ENCODE measurements around the gene RAD51B. TPM values are rescaled to one million over a fixed set of nuclear protein-coding genes. Genes with fewer than 3 reads are reported as not detected.

Gene RAD51B
- total RNA-seq, 1 experiment from 2014 or later: 29.9 TPM

DNA sequence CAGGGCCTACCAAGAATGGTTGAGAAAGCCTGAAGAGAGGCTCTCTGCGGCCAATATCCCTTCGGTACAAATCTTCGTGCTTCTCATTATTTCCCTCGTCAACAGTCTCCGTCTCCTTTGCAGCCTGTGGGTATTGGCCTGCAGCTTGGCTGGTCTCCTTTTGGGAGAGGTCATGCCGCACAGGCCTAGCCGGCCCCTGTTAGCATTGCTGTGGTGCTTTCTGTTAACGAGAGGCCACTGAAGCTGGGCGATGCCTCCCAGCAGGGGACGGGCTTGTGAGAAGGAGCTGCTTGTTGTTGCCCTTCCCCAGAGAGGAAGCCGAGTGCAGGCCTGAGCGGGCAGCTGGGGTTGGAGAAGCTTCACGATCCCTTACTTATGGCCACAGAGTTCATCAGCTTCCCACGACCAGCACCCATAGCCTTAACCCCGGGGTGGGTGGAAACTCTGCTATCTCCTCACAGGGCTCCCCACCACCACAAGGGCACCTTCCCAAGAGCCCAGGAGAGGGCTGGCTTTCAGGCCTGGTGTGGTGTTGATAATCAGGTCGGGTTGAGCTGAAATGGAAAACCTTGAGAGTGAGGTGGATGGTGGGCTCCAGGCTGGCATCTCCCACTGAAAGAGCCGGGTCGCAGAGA is 744.7 kb downstream of the RAD51B start:
- peaks cover 69% of the 10 kb centered on the region for H3F3A ChIP-seq (ENCODE audit: insufficient read depth, low read depth)
- H3K9me2 ChIP-seq (ENCODE audit: insufficient read depth): no peaks in the 10 kb centered on the region; the same call in 1 of the 2 replicates
- H3K4me2 ChIP-seq: peak overlapping the region; percentile 93
- H3K9me3 ChIP-seq (ENCODE audit: insufficient read depth, low read depth): no peaks in the 10 kb centered on the region
- H2AFZ ChIP-seq: no peak overlapping the region
- no peaks in the 10 kb centered on the region for H3K27me3 ChIP-seq (ENCODE audit: insufficient read depth, low read depth)
- peak in 1 of 2 experiments; percentile 71 for DNase-seq
- CTCF ChIA-PET: no interaction called here
- peaks cover 88% of the 10 kb centered on the region for H3K79me2 ChIP-seq (ENCODE audit: low read depth)
- peak overlapping the region; percentile 64 for H3K4me3 ChIP-seq
- intact Hi-C loops (cut with micrococcal nuclease; ENCODE audit: unreplicated experiment): no loop called here
- TF ChIP-seq CTCF (conservative IDR thresholded peaks at IDR 0.05) (peak; percentile 18; the same call in 1 of the 2 replicates), EZH2 (IDR thresholded peaks at IDR 0.05; ENCODE audit: low read depth) (no peak)
- POLR2A ChIA-PET (ENCODE audit: unreplicated experiment): no interaction called here
- peaks cover 33% of the 10 kb centered on the region for H3K36me3 ChIP-seq (ENCODE audit: low read depth)
- H3K4me1 ChIP-seq (replicated peaks; ENCODE audit: insufficient read depth): peaks cover 79% of the 10 kb centered on the region
- no TSS peak for BruUV-seq (replicated peaks)
- H3K27ac ChIP-seq: peak overlapping the region; percentile 96
- no peaks in the 10 kb centered on the region for H4K20me1 ChIP-seq (ENCODE audit: insufficient read depth)

DNA sequence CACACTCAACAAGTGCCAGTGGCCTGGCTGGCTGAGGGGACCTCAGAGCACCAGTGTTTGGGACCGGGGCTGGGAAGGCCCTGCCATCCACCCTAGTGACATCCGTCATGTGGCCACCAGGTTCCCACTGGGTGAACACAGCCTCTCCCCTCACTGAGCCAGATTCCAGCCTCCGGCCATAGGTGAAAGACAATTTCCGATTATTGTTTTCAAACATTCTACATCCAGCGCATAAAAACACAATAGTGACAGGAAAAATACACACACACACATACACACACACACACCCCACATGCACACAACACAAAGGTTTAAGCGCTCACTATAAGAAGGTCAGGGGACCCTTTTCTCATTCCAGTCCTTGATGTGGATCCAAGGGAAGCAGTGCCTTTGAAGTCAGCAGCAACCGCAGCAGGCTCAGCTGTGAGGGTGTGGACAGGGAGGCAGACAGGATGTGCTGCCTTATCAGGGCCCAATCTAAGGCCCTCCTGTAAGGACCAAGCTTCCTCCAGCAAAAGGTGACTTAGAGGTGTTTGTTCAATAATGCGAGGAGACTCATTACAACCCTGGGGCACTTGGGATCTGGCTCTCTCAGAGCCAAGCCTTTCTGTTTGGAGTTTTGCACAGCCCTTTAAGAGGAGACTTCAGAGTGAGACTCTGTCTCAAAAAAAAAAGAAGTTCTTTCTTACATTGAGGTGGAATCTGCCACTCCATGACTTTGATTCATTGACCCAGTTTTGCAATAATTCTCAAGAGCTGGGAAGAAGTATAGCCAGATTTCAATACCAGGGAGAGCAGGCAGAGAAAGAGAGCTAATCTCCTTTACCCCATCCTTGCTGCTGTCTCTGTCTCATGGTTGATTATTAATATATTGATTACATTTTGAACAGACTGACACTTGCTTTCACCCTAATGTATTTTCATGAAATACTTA is 745.5 kb downstream of the RAD51B start:
- Histone ChIP-seq H3K27ac (peak overlapping the region; percentile 96), H3K27me3 (ENCODE audit: insufficient read depth, low read depth) (no peaks in the 10 kb centered on the region), H3K9me2 (ENCODE audit: insufficient read depth) (no peaks in the 10 kb centered on the region; the same call in 1 of the 2 replicates), H4K20me1 (ENCODE audit: insufficient read depth) (no peaks in the 10 kb centered on the region), H2AFZ (no peak overlapping the region), H3F3A (ENCODE audit: insufficient read depth, low read depth) (peaks cover 69% of the 10 kb centered on the region), H3K4me1 (replicated peaks; ENCODE audit: insufficient read depth) (peaks cover 81% of the 10 kb centered on the region), H3K4me3 (peak overlapping the region; percentile 64), H3K79me2 (ENCODE audit: low read depth) (peaks cover 80% of the 10 kb centered on the region), H3K9me3 (ENCODE audit: insufficient read depth, low read depth) (no peaks in the 10 kb centered on the region), H3K36me3 (ENCODE audit: low read depth) (peaks cover 25% of the 10 kb centered on the region), H3K4me2 (peak overlapping the region; percentile 93)
- DNase-seq: peak; percentile 66 to 99
- ChIA-PET CTCF (interaction anchor here (0.6 to 1.5 kb wide), 3 partner anchors 10 to 89 kb away, joined by 3 to 9 read pairs (median 3); no protein-coding TSS in a partner anchor), POLR2A (ENCODE audit: unreplicated experiment) (interaction anchor here (0.5 to 0.7 kb wide), 5 partner anchors 15 to 946 kb away, joined by 3 to 27 read pairs (median 4); no protein-coding TSS in a partner anchor)
- TSS peak; percentile 68 for BruUV-seq (replicated peaks)
- intact Hi-C loops (cut with micrococcal nuclease; ENCODE audit: unreplicated experiment): no loop called here
- TF ChIP-seq CTCF (conservative IDR thresholded peaks at IDR 0.05) (no peak), EZH2 (IDR thresholded peaks at IDR 0.05; ENCODE audit: low read depth) (no peak)

- BruUV-seq (replicated peaks): no TSS peak
- POLR2A ChIA-PET (ENCODE audit: unreplicated experiment): interaction anchor here (0.6 to 0.7 kb wide), 4 partner anchors 59 to 983 kb away, joined by 3 to 27 read pairs (median 8); no protein-coding TSS in a partner anchor
- H3K4me1 ChIP-seq (replicated peaks; ENCODE audit: insufficient read depth): peaks cover 77% of the 10 kb centered on the region
- H3K27ac ChIP-seq: peak overlapping the region; percentile 96
- intact Hi-C loops (cut with micrococcal nuclease; ENCODE audit: unreplicated experiment): no loop called here
- H3K9me3 ChIP-seq (ENCODE audit: insufficient read depth, low read depth): no peaks in the 10 kb centered on the region
- peaks cover 69% of the 10 kb centered on the region for H3F3A ChIP-seq (ENCODE audit: insufficient read depth, low read depth)
- CTCF ChIA-PET: interaction anchor here (0.6 to 1.5 kb wide), 2 partner anchors 9 to 90 kb away, joined by 3 to 9 read pairs; no protein-coding TSS in a partner anchor
- H3K9me2 ChIP-seq (ENCODE audit: insufficient read depth): no peaks in the 10 kb centered on the region; the same call in 1 of the 2 replicates
- no peaks in the 10 kb centered on the region for H4K20me1 ChIP-seq (ENCODE audit: insufficient read depth)
- no peak overlapping the region for H2AFZ ChIP-seq
- TF ChIP-seq EZH2 (IDR thresholded peaks at IDR 0.05; ENCODE audit: low read depth) (no peak), CTCF (conservative IDR thresholded peaks at IDR 0.05) (no peak)
- no peaks in the 10 kb centered on the region for H3K27me3 ChIP-seq (ENCODE audit: insufficient read depth, low read depth)
- peak overlapping the region; percentile 93 for H3K4me2 ChIP-seq
- H3K4me3 ChIP-seq: peak overlapping the region; percentile 64; the same call in 1 of the 2 replicates
- peak in 1 of 2 experiments; percentile 79 for DNase-seq
- H3K79me2 ChIP-seq (ENCODE audit: low read depth): peaks cover 70% of the 10 kb centered on the region
- peaks cover 17% of the 10 kb centered on the region for H3K36me3 ChIP-seq (ENCODE audit: low read depth)
These were observed 746.5 kb downstream of the RAD51B start for GRCh38 chr14:68566075-68566474.
